MM.1S (cell line): ENCODE measurements around the gene ELP2.

Experiments
- DNase-seq: peaks from one replicate; pipeline ENCODE4 v3.0.0-alpha.2; 2015
- H2AFZ ChIP-seq: fragments of 300-600 bp; sonication (generic); 2 replicates; pipeline ENCODE4 v1.6.0; 2016; ENCODE audit warnings: antibody characterized with exemption, low read length
- H3F3A ChIP-seq: fragments of 300-600 bp; sonication (generic); 2 replicates; pipeline ENCODE4 v1.6.1; 2016; ENCODE audit warnings: mild to moderate bottlenecking, antibody characterized with exemption, low read length, moderate library complexity, mixed read lengths; ENCODE audit not compliant: insufficient read depth
- H3K27ac ChIP-seq: fragments of 300-600 bp; sonication (generic); 2 replicates; pipeline ENCODE4 v1.5.1; 2016; ENCODE audit warnings: mild to moderate bottlenecking, low read length
- H3K27me3 ChIP-seq: fragments of 300-600 bp; sonication (generic); replicated peaks from 2 replicates; pipeline ENCODE4 v1.6.0; 2016; ENCODE audit warnings: low read length; ENCODE audit not compliant: insufficient read depth
- H3K36me3 ChIP-seq: fragments of 300-600 bp; sonication (generic); replicated peaks from 2 replicates; pipeline ENCODE4 v1.6.1; 2016; ENCODE audit warnings: mild to moderate bottlenecking, low read length, mixed read lengths; ENCODE audit not compliant: insufficient read depth
- H3K4me1 ChIP-seq: fragments of 300-600 bp; sonication (generic); 2 replicates; pipeline ENCODE4 v1.6.1; 2016; ENCODE audit warnings: low read length, mixed read lengths
- H3K4me2 ChIP-seq: fragments of 300-600 bp; sonication (generic); 2 replicates; pipeline ENCODE4 v1.6.0; 2016; ENCODE audit warnings: low read depth, low read length
- H3K4me3 ChIP-seq: fragments of 300-600 bp; sonication (generic); 2 replicates; pipeline ENCODE4 v1.5.1; 2016; ENCODE audit warnings: low read length, mixed read lengths
- H3K79me2 ChIP-seq: fragments of 300-600 bp; sonication (generic); 2 replicates; pipeline ENCODE4 v1.6.1; 2016; ENCODE audit warnings: mixed run types, low read length, mixed read lengths
- H3K9ac ChIP-seq: fragments of 300-600 bp; sonication (generic); 2 replicates; pipeline ENCODE4 v1.6.1; 2016; ENCODE audit warnings: low read length, mixed read lengths
- H3K9me2 ChIP-seq: fragments of 300-600 bp; sonication (generic); replicated peaks from 2 replicates; pipeline ENCODE4 v1.6.1; 2016; ENCODE audit warnings: mild to moderate bottlenecking, low read length, mixed read lengths; ENCODE audit not compliant: insufficient read depth
- H3K9me3 ChIP-seq: fragments of 300-600 bp; sonication (generic); replicated peaks from 2 replicates; pipeline ENCODE4 v1.6.1; 2016; ENCODE audit warnings: mild to moderate bottlenecking, low read length, mixed read lengths; ENCODE audit not compliant: insufficient read depth
- H4K20me1 ChIP-seq: fragments of 300-600 bp; sonication (generic); 2 replicates; pipeline ENCODE4 v1.6.1; 2016; ENCODE audit warnings: mild to moderate bottlenecking, low read length, moderate library complexity, mixed read lengths; ENCODE audit not compliant: insufficient read depth
- CTCF ChIP-seq: fragments of 300-600 bp; sonication (generic); IDR thresholded peaks from 2 replicates; pipeline ENCODE4 v1.5.1; 2016; ENCODE audit warnings: antibody characterized with exemption, low read length, mixed read lengths
- EZH2 ChIP-seq: fragments of 300-600 bp; sonication (generic); optimal IDR thresholded peaks from 2 replicates; pipeline ENCODE3; 2017; ENCODE audit warnings: low read depth, mild to moderate bottlenecking, antibody characterized with exemption, low read length, mixed read lengths
- EZH2phosphoT487 ChIP-seq: fragments of 300-600 bp; sonication (generic); IDR thresholded peaks from 2 replicates; pipeline ENCODE4 v1.6.1; 2018; ENCODE audit warnings: antibody characterized with exemption, low read length

ELP2 gene

DNA sequence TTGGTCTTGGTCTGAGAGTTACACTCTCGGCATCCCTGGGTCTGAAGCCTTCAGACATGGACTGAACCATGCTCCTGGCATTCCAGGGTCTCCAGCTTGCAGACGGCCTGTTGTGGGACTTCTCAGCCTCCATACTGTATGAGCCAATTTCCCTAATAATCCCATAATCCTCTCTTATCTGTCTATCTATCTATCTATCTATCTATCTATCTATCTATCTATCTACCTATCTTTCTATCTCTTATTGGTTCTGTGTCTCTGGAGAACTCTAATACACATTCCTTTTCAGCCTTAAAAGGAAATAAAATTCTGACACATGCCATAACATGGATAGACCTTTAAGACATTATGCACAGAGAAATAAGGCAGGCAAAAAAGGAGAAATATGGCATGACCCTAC lies 24.9 kb upstream of the ELP2 start:
- Histone ChIP-seq H4K20me1 (no peaks in the 10 kb centered on the region), H3K4me1 (peaks cover 8% of the 10 kb centered on the region; the same call in 1 of the 2 replicates), H3K4me3 (no peak overlapping the region), H3F3A (no peaks in the 10 kb centered on the region), H3K9me2 (no peaks in the 10 kb centered on the region), H3K9me3 (no peaks in the 10 kb centered on the region), H2AFZ (no peak overlapping the region), H3K79me2 (no peaks in the 10 kb centered on the region), H3K4me2 (no peak overlapping the region), H3K27ac (no peak overlapping the region), H3K27me3 (no peaks in the 10 kb centered on the region), H3K36me3 (no peaks in the 10 kb centered on the region), H3K9ac (no peak overlapping the region)
- TF ChIP-seq EZH2phosphoT487, result no peak
- no peak for TF ChIP-seq CTCF
- no peak for TF ChIP-seq EZH2
- no peak for DNase-seq

DNA sequence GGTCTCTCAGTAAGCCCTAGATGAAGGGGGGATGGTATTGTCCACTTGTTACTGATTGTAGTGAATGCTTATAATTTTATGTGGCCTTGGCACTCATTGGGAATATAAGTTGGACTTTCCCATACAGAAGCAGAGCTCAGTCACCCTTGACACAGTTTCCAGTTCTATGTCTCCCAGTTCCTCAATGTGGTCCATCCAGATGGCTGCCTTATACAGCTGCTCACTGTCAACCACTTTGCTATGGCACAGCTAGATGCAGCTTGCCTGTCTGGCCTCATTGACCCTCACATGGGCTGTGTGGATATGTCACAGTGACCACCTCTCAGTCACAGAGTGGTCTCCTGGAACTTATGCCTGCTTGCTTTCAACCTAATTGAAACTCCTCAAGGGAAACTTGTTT lies 22.2 kb upstream of the ELP2 start:
- Histone ChIP-seq H3K4me2 (no peak overlapping the region), H3K9me3 (no peaks in the 10 kb centered on the region), H3K27ac (no peak overlapping the region), H3K9me2 (no peaks in the 10 kb centered on the region), H3K79me2 (no peaks in the 10 kb centered on the region), H2AFZ (no peak overlapping the region), H3K36me3 (no peaks in the 10 kb centered on the region; the same call in 1 of the 2 replicates), H3K4me1 (peaks cover 8% of the 10 kb centered on the region; the same call in 1 of the 2 replicates), H3K27me3 (no peaks in the 10 kb centered on the region), H4K20me1 (no peaks in the 10 kb centered on the region), H3K9ac (no peak overlapping the region), H3K4me3 (no peak overlapping the region), H3F3A (no peaks in the 10 kb centered on the region)
- no peak for DNase-seq
- TF ChIP-seq EZH2phosphoT487, result no peak
- no peak for TF ChIP-seq EZH2
- no peak for TF ChIP-seq CTCF

- Histone ChIP-seq H3K4me3 (no peak overlapping the region), H2AFZ (no peak overlapping the region), H3K79me2 (no peaks in the 10 kb centered on the region), H3K27ac (no peak overlapping the region), H3K9ac (no peak overlapping the region), H3F3A (no peaks in the 10 kb centered on the region), H3K4me2 (no peak overlapping the region), H4K20me1 (no peaks in the 10 kb centered on the region), H3K36me3 (no peaks in the 10 kb centered on the region; the same call in 1 of the 2 replicates), H3K9me2 (no peaks in the 10 kb centered on the region), H3K27me3 (no peaks in the 10 kb centered on the region), H3K4me1 (peaks cover 5% of the 10 kb centered on the region; the same call in 1 of the 2 replicates), H3K9me3 (no peaks in the 10 kb centered on the region)
- DNase-seq, result no peak
- no peak for TF ChIP-seq EZH2
- no peak for TF ChIP-seq CTCF
- no peak for TF ChIP-seq EZH2phosphoT487
Measured at GRCh38 chr18:36108196-36108595, 21.5 kb upstream of the ELP2 start.
